NT2/D1 (cell line): ENCODE results near the gene FBXL20.
"Not testable (repeated sequence)": the region's sequence is repeated elsewhere in the genome, so short reads cannot be mapped to it uniquely, and the experiment has no call there.

ENCODE experiments used
- SUZ12 ChIP-seq: IDR thresholded peaks from 2 replicates; pipeline ENCODE4 v1.6.1; 2011; ENCODE audit not compliant: insufficient read length, insufficient read depth; ENCODE audit errors: extremely low read depth
- YY1 ChIP-seq: IDR thresholded peaks from 2 replicates; pipeline ENCODE4 v1.6.1; 2011; ENCODE audit not compliant: insufficient read length, insufficient read depth
- ZNF274 ChIP-seq: IDR thresholded peaks from 2 replicates; pipeline ENCODE4 v1.6.1; 2011; ENCODE audit warnings: mild to moderate bottlenecking, low read depth, low read length

DNA sequence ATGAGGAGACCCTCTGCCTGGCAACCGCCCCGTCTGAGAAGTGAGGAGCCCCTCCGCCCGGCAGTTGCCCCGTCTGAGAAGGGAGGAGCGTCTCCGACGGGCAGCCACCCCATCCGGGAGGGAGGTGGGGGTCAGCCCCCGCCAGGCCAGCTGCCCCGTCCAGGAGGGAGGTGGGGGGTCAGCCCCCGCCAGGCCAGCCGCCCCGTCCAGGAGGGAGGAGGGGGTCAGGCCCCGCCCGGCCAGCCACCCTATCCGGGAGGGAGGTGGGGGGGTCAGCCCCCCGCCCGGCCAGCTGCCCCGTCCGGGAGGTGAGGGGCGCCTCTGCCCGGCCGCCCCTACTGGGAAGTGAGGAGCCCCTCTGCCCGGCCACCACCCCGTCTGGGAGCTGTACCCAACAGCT lies 63.8 kb downstream of the FBXL20 start:
- not testable (repeated sequence) for TF ChIP-seq YY1, SUZ12, ZNF274
